ENCODE results near the gene STOX2. TPM values are rescaled to one million over a fixed set of nuclear protein-coding genes. Genes with fewer than 3 reads are reported as not detected.

The STOX2 gene
- total RNA-seq, 2 donors from 2014 or later, result 0.89 to 2.5 TPM

- Histone ChIP-seq H3K9me3 (no peaks in the 10 kb centered on the region), H3K4me3 (no peak overlapping the region), H3K4me1 (no peaks in the 10 kb centered on the region), H3K36me3 (no peaks in the 10 kb centered on the region), H3K27me3 (no peaks in the 10 kb centered on the region), H3K9ac (ENCODE audit: low read depth in 2 of 2, low read length in 2 of 2) (no peak overlapping the region), H3K27ac (no peak overlapping the region)
- intact Hi-C loops (cut with DNase I), result no loop called here
- no peak for DNase-seq
- no peak for TF ChIP-seq CTCF (IDR thresholded peaks at IDR 0.05)
Observed at GRCh38 chr4:183889190-183889589, 15.9 kb upstream of the STOX2 start.

- intact Hi-C loops (cut with DNase I), result no loop called here
- H3K9ac ChIP-seq (ENCODE audit: low read depth in 2 of 2, low read length in 2 of 2), result no peak overlapping the region
- H3K27me3 ChIP-seq, result no peaks in the 10 kb centered on the region
- TF ChIP-seq CTCF (IDR thresholded peaks at IDR 0.05), result no peak
- H3K4me3 ChIP-seq, result no peak overlapping the region
- no peaks in the 10 kb centered on the region for H3K9me3 ChIP-seq
- H3K4me1 ChIP-seq, result no peaks in the 10 kb centered on the region
- no peak for DNase-seq
- no peak overlapping the region for H3K27ac ChIP-seq
- no peaks in the 10 kb centered on the region for H3K36me3 ChIP-seq
Observed at GRCh38 chr4:183897193-183897592, 7.9 kb upstream of the STOX2 start.

- no peak for TF ChIP-seq CTCF (IDR thresholded peaks at IDR 0.05)
- H3K27ac ChIP-seq, result no peak overlapping the region
- H3K36me3 ChIP-seq, result no peaks in the 10 kb centered on the region
- no peaks in the 10 kb centered on the region for H3K27me3 ChIP-seq
- no peak overlapping the region for H3K4me3 ChIP-seq
- intact Hi-C loops (cut with DNase I), result no loop called here
- no peak overlapping the region for H3K9ac ChIP-seq (ENCODE audit: low read depth in 2 of 2, low read length in 2 of 2)
- DNase-seq, result no peak
- H3K4me1 ChIP-seq, result no peaks in the 10 kb centered on the region
- H3K9me3 ChIP-seq, result no peaks in the 10 kb centered on the region
Observed at GRCh38 chr4:183898456-183898855, 6.7 kb upstream of the STOX2 start.

- DNase-seq, result no peak
- Histone ChIP-seq H3K9ac (ENCODE audit: low read depth in 2 of 2, low read length in 2 of 2) (no peak overlapping the region), H3K27ac (no peak overlapping the region), H3K9me3 (no peaks in the 10 kb centered on the region), H3K4me1 (no peaks in the 10 kb centered on the region), H3K36me3 (no peaks in the 10 kb centered on the region), H3K4me3 (no peak overlapping the region), H3K27me3 (peaks cover 31% of the 10 kb centered on the region)
- no peak for TF ChIP-seq CTCF (IDR thresholded peaks at IDR 0.05)
- intact Hi-C loops (cut with DNase I), result no loop called here
Observed at GRCh38 chr4:183903021-183903760, 1.9 kb upstream of the STOX2 start.

GRCh38 chr4:183905593-183906488 lies 734 bp downstream of the STOX2 start:
- Histone ChIP-seq H3K4me3 (peak overlapping the region; percentile 52), H3K9ac (ENCODE audit: low read depth in 2 of 2, low read length in 2 of 2) (peak overlapping the region; percentile 12 to 59), H3K27me3 (peaks cover 31% of the 10 kb centered on the region), H3K27ac (peak overlapping the region; percentile 9), H3K9me3 (no peaks in the 10 kb centered on the region), H3K4me1 (no peaks in the 10 kb centered on the region), H3K36me3 (no peaks in the 10 kb centered on the region)
- peak; percentile 22 for DNase-seq
- TF ChIP-seq CTCF (IDR thresholded peaks at IDR 0.05), result no peak
- intact Hi-C loops (cut with DNase I), result no loop called here

Measured in colonic mucosa (tissue), 4 donors.